Measurements from ENCODE around the gene OSBPL9. TPM values are rescaled to one million over a fixed set of nuclear protein-coding genes. Genes with fewer than 3 reads are reported as not detected.

The OSBPL9 gene
- total and polyA plus RNA-seq, 10 of the 15 experiments (the other 5 are each of a cell fraction or from before 2014, with no cell fraction given) = 25.9 to 156 (median 108) TPM

- ChIA-PET RAD21 (ENCODE audit: unreplicated experiment) (interaction anchor here (1.5 kb wide), 1 partner anchor 12 kb away, joined by 6 read pairs; no protein-coding TSS in a partner anchor), CTCF (interaction anchor here (1.7 kb wide), 1 partner anchor 12 kb away, joined by 10 read pairs; no protein-coding TSS in a partner anchor), SMC1A (ENCODE audit: uncharacterized antibody, unreplicated experiment) (interaction anchor here (1.6 kb wide), 1 partner anchor 9 kb away, joined by 4 read pairs; no protein-coding TSS in a partner anchor), POLR2A (interaction anchor here (0.7 kb wide), 1 partner anchor 135 kb away, joined by 6 read pairs; no protein-coding TSS in a partner anchor)
- no peaks in the 10 kb centered on the region for H3K4me1 ChIP-seq (ENCODE audit: control insufficient read depth, insufficient read depth, low read length)
- no TSS peak for BruUV-seq (replicated peaks)
- no peaks in the 10 kb centered on the region for H3K27me3 ChIP-seq (replicated peaks in 1 of 2; ENCODE audit: control insufficient read depth in 2 of 2, insufficient read depth in 2 of 2, low read length in 1 of 2)
- no peak overlapping the region for H2AFZ ChIP-seq (ENCODE audit: control insufficient read depth, low read depth, low read length)
- H3K79me2 ChIP-seq (ENCODE audit: control insufficient read depth, insufficient read depth, low read length) = no peaks in the 10 kb centered on the region
- H3K36me3 ChIP-seq (ENCODE audit: control insufficient read depth in 2 of 2, insufficient read depth in 2 of 2, low read length in 1 of 2) = no peaks in the 10 kb centered on the region
- no peak overlapping the region for H3K9ac ChIP-seq (ENCODE audit: control insufficient read depth, insufficient read depth, low read length)
- ATAC-seq (no peak), DNase-seq (ENCODE audit: low read depth, low spot score) (no peak), FAIRE-seq (no peak)
- intact Hi-C loops (cut with micrococcal nuclease; ENCODE audit: unreplicated experiment) = no loop called here
- no peak overlapping the region for H3K4me3 ChIP-seq
- no peak for TF ChIP-seq EZH2 (IDR thresholded peaks at IDR 0.05; ENCODE audit: borderline replicate concordance, control insufficient read depth, low read depth, low read length)
- no peak for TF ChIP-seq MYB (IDR thresholded peaks at IDR 0.05; ENCODE audit: borderline replicate concordance, low read depth, low read length)
- TF ChIP-seq SP1 (IDR thresholded peaks at IDR 0.05; ENCODE audit: low read depth, low read length) = no peak
- TF ChIP-seq E2F4 (IDR thresholded peaks at IDR 0.05; ENCODE audit: low read depth, low read length) = no peak
- no peak for TF ChIP-seq SKIL (IDR thresholded peaks at IDR 0.05; ENCODE audit: low read depth, poor library complexity, severe bottlenecking)
- TF ChIP-seq CREM (IDR thresholded peaks at IDR 0.05; ENCODE audit: low read depth) = no peak
- TF ChIP-seq MAX (IDR thresholded peaks at IDR 0.05; ENCODE audit: low read depth, low read length) = no peak
- no peak for TF ChIP-seq CBX3 (IDR thresholded peaks at IDR 0.05; ENCODE audit: borderline replicate concordance, low read depth)
- TF ChIP-seq NKRF (conservative IDR thresholded peaks at IDR 0.05) = no peak
- TF ChIP-seq NRF1 (conservative IDR thresholded peaks at IDR 0.05; ENCODE audit: low read depth, low read length) = no peak
- TF ChIP-seq ZNF207 (IDR thresholded peaks at IDR 0.05; ENCODE audit: borderline replicate concordance) = no peak
- no peak for TF ChIP-seq ZZZ3 (IDR thresholded peaks at IDR 0.05; ENCODE audit: control insufficient read depth, insufficient read length, low read depth)
- TF ChIP-seq ESRRA (IDR thresholded peaks at IDR 0.05; ENCODE audit: low read length) = no peak
- TF ChIP-seq STAT1 (conservative IDR thresholded peaks at IDR 0.05) = no peak
- TF ChIP-seq SIX5 (IDR thresholded peaks at IDR 0.05; ENCODE audit: low read depth, low read length, severe bottlenecking) = no peak
- H3K9me3 ChIP-seq (replicated peaks; ENCODE audit: control insufficient read depth, insufficient read depth, low read length) = no peaks in the 10 kb centered on the region
- in situ Hi-C loops (cut with MboI) = no loop called here
- 100% methylated on average over 2 of the region's 3 CpGs for WGBS (ENCODE audit: insufficient coverage, insufficient replicate concordance, low lambda C conversion rate, missing lambda C conversion rate)
- no peak overlapping the region for H3K4me2 ChIP-seq (ENCODE audit: control insufficient read depth, insufficient read depth)
- H4K20me1 ChIP-seq (ENCODE audit: control insufficient read depth, insufficient read depth) = no peaks in the 10 kb centered on the region
- no peak overlapping the region for H3K27ac ChIP-seq (ENCODE audit: control insufficient read depth, insufficient read depth)
Measured at GRCh38 chr1:51639694-51640093, 22.8 kb downstream of the OSBPL9 start.
